RWPE1 (cell line): ENCODE results near the gene MEF2D.

ENCODE experiments used
- CTCF ChIA-PET: fragments of 350-600 bp; sonication (Branson Sonifier 250); formaldehyde crosslinking; extraction: SDS; loops from one replicate; lab custom pipeline; 2021; lab: Yijun Ruan, JAX
- POLR2A ChIA-PET: fragments of 400-600 bp; formaldehyde crosslinking; extraction: SDS; loops from one replicate; lab custom pipeline; 2020; ENCODE audit warnings: antibody characterized with exemption; ENCODE audit not compliant: low non-redundant PET; lab: Yijun Ruan, JAX
- DNase-seq: peaks from one replicate; pipeline ENCODE4 v3.0.0; 2012; ENCODE audit warnings: low spot score
- H3K27ac ChIP-seq: fragments of 450-650 bp; 2 replicates; pipeline ENCODE4 v1.5.1; 2017
- TF ChIP-seq, protein P1 (sequence below): fragments of 450-650 bp; conservative IDR thresholded peaks from 2 replicates; pipeline ENCODE4 v1.5.1; 2017; ENCODE audit warnings: low read depth, mild to moderate bottlenecking

Gene MEF2D

DNA sequence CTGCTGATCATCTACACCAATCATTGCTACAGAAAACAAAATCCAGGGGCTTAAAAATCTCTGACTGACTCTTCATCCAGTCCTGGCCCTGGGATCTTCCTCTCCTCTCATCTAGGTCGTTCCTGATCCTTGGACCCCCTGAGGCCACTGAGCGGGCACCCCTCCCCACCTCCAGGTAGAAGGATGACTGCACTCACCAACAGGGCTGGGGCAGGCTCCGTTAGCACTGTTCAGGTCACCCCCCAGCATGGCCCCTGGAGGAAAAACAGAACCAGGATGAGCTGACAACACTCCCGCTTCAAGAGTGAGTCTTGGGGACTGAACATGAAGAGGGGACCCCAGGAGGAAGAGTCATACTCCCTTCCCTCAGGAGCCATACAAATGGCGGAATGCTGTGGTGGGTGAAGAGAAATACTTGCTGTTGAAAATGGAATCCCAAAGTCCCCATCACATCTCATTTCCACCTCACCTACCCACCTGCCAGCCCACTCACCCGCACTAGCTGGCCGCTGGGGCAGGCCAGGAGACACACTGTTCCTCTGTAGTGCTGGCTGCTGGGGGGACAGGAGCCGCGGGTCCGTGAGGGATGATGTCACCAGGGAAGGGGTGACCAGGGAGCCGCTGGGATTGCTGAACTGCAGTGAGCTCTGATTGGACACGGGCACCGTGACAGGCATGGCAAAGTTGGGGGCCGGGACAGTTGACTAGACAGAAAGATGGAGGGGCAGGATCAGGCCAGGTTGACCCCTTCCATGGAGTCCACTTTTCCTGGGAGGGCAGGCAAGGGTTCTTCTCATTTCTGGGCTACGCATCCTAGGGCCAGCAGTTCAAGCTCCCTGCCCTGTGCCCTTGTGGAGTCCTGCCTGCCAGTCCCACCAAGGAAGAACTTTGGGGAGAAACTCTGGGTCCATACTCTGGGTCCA is 21.2 kb downstream of the MEF2D start:
- CTCF ChIA-PET, result no interaction called here
- H3K27ac ChIP-seq, result peak overlapping the region; percentile 8; the same call in 1 of the 2 replicates

DNA sequence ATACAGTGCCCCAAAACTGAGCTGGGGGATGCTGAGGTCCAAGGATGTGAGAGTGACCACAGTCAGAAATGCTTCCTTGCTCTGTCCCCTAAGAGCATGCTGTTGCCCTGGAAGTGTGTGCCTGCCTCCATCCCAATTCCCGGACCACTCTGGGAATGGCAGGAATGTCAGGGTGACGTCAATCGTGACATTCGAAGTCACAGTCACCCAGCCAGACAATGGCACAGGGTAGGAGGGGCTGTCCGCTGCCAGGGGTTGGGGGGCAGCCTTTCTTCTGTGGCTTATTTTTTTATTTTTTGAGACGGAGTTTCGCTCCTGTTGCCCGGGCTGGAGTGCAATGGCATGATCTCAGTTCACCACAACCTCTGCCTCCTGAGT is 22.3 kb downstream of the MEF2D start:
- DNase-seq, result no peak
- ChIA-PET CTCF (no interaction called here), POLR2A (no interaction called here)
- H3K27ac ChIP-seq, result no peak overlapping the region
- TF ChIP-seq, protein P1, sequence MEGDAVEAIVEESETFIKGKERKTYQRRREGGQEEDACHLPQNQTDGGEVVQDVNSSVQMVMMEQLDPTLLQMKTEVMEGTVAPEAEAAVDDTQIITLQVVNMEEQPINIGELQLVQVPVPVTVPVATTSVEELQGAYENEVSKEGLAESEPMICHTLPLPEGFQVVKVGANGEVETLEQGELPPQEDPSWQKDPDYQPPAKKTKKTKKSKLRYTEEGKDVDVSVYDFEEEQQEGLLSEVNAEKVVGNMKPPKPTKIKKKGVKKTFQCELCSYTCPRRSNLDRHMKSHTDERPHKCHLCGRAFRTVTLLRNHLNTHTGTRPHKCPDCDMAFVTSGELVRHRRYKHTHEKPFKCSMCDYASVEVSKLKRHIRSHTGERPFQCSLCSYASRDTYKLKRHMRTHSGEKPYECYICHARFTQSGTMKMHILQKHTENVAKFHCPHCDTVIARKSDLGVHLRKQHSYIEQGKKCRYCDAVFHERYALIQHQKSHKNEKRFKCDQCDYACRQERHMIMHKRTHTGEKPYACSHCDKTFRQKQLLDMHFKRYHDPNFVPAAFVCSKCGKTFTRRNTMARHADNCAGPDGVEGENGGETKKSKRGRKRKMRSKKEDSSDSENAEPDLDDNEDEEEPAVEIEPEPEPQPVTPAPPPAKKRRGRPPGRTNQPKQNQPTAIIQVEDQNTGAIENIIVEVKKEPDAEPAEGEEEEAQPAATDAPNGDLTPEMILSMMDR, result no peak

More for the DNA sequence above, 21.2 kb downstream of the MEF2D start:
- TF ChIP-seq, protein P1, result no peak
- no peak for DNase-seq
- POLR2A ChIA-PET, result no interaction called here

DNA sequence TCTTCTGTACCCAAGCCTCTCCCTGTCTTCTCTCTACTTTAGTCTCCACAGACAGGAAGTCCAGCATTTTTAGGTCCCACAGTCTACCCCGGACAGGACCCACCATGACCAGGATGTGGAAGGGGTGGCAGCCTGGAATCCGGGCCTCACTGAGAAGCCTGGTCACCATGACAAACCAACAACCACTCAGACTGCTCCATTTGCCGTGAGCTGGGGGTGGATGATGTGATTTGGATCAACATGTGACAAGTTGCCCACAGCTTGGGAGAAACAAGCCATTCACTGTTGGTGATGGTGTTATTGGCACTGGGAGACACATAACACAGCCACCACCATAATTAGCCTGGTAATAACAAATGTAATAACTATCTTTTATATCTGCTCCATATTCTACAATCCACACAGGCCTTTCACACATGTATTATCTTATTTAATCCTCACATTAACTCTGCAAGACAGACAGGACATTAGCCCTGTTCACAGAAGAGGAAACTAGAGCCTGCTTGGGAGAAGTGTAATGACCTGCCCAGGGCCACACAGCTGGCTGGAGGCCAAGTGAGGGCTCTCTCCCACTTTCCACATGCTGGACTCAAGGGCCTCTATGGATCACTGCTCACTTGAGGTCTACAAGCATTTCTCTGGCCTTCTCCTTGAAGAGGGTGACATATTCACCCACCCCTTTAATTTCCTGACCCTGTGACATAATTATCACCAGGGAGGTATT is 22.9 kb downstream of the MEF2D start:
- no peak for DNase-seq
- ChIA-PET POLR2A (no interaction called here), CTCF (interaction anchor here (0.5 kb wide), 1 partner anchor 22 kb away, joined by 3 read pairs; no protein-coding TSS in a partner anchor)
- TF ChIP-seq, protein P1, result no peak
- H3K27ac ChIP-seq, result peak overlapping the region; percentile 58

DNA sequence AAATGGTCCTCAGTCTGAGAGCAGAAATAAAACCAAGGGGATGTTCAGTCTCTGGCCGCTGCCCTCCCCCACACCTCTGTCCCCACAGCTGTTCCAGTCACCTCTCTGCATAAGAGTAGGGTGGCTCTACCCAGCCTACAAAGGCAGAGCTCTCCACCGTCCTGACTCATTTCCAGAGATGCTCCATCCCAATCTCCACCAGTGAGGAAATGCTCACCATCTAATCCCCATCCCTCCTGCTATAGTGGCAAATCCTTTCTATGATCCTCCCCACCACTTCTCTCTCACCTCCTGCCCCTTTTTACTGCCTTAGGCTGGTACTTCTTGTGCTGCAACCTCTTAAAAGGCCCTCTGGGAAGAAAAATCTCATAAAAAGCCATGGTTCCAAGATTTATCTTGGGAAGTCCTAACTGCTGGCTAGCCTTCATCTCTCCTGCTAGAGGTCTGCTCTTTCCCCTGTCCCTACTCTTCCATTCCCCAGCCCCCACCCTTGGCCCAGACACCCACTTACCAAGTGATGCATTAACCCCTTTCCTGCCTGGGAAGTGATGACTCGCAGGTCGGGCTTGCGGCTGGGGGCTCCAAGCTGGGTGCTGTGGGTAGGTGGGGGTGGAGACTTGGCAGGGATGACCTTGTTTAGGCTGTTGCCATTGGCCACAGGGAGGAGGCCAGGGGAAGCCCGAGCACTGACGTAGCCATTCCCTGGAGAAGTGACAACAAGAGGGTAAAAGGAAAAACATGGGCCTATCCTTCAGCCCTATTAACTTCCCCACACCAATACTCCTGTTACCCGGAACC is 23.9 kb downstream of the MEF2D start:
- DNase-seq, result no peak
- ChIA-PET POLR2A (no interaction called here), CTCF (interaction anchor here (0.9 kb wide), 1 partner anchor 11 kb away, joined by 3 read pairs; no protein-coding TSS in a partner anchor)
- peak overlapping the region; percentile 58 for H3K27ac ChIP-seq
- TF ChIP-seq, protein P1, result no peak

DNA sequence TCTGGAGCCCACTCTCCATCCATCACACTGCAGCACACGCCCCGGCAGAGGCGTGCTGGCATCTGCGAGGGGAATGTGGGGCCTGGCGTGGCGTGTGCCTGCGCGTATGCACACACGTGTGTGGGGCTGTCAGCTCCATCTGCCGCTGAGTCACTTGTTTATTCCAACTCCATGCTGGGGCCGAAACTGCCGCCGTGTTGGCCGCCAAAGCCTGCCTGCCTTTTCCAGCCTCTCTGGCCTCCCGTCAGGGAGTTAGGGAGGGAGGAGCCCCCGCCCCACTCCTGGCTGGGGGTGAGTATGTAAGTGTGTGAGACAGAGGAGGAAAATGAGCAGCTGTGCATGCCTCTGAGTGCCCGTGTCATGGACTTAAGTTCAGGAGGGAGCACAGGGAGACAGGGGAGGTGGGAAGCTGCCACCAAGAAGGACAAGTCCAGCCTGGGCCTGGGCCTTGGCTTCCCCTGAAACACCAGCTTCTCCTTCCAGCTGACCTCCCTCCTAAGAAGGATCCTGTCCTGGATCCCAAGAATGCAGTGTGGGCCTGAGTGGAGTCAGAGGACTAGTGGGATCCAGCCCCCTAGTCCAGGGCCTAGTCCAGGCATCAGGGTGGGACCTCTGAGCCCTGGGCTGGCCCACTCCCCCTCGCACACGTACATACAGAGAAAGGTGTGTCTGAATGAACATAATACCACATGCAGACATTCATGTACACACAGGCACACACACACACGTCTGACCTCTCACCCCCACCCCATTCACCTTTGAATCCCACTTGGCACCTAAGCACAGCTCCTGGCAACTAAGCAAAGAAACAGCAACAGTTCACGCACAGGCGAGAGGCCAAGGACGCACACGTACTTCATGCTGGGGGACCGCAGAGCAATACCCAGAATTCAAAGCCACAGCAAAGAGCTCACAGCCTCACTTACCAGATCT is 24.7 kb downstream of the MEF2D start:
- POLR2A ChIA-PET, result no interaction called here
- peak overlapping the region; percentile 58 for H3K27ac ChIP-seq
- CTCF ChIA-PET, result interaction anchor here (0.9 kb wide), 1 partner anchor 12 kb away, joined by 3 read pairs; no protein-coding TSS in a partner anchor
- TF ChIP-seq, protein P1, result no peak
- no peak for DNase-seq
